ENCODE measurements around the gene HMOX1.

DNA sequence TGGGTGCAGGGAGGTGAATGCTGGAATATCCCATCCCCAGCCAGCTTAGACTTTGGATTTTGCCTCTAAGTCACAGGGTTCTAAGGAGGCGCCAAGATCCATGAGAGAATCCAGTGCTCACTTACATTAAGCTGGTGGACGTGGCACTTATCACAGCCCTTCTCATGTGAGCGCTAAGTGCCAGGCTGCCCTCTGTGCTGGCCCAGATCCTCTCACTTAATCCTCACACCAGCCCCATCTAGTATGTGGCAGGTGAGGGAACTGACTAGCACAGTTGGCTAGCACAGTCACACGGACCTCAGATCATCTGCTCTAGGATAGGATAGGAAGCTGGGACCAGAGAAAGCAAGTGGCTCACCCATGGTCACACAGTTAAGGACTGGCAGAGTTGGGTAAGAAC lies 3.6 kb downstream of the HMOX1 start:
- TF ChIP-seq, protein P1, sequence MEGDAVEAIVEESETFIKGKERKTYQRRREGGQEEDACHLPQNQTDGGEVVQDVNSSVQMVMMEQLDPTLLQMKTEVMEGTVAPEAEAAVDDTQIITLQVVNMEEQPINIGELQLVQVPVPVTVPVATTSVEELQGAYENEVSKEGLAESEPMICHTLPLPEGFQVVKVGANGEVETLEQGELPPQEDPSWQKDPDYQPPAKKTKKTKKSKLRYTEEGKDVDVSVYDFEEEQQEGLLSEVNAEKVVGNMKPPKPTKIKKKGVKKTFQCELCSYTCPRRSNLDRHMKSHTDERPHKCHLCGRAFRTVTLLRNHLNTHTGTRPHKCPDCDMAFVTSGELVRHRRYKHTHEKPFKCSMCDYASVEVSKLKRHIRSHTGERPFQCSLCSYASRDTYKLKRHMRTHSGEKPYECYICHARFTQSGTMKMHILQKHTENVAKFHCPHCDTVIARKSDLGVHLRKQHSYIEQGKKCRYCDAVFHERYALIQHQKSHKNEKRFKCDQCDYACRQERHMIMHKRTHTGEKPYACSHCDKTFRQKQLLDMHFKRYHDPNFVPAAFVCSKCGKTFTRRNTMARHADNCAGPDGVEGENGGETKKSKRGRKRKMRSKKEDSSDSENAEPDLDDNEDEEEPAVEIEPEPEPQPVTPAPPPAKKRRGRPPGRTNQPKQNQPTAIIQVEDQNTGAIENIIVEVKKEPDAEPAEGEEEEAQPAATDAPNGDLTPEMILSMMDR (optimal IDR thresholded peaks at IDR 0.05 in 1 of 3, IDR thresholded peaks at IDR 0.05 in 1 of 3, conservative IDR thresholded peaks at IDR 0.05 in 1 of 3; ENCODE audit: extremely low read depth in 1 of 3, insufficient read depth in 2 of 3, low read length in 3 of 3) = no peak
- no peak for TF ChIP-seq EZH2 (IDR thresholded peaks at IDR 0.05; ENCODE audit: low read length)
